GM18870 (cell line): ENCODE measurements around the gene NUP43.
"Not testable (repeated sequence)": the region's sequence is repeated elsewhere in the genome, so short reads cannot be mapped to it uniquely, and the experiment has no call there.

Source experiments
- ATAC-seq: cut with Tn5 transposase; IDR thresholded peaks from one replicate; pipeline ENCODE4 v1.9.1; 2021; ENCODE audit warnings: moderate library complexity; ENCODE audit not compliant: unreplicated experiment

Gene NUP43

GRCh38 chr6:149694921-149695320 lies 51.4 kb downstream of the NUP43 start:
- ATAC-seq = no peak

DNA sequence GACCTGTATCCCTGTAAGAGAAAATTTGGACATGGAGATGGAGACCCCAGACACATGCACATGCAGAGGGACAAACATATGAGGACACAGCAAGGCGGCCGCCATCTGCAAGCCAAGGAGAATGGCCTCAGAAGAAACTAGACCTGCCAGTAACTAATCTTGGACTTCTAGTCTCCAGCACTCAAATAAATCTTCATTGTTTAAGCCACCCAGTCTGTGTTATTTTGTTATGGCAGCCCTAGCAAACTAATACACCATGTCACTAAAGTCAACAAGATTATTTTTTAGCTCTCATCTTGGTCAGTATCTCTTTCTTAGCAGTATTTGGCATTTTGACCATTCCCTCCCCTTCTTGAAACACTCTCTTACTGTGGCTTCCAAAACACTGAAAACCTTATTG lies 55.1 kb downstream of the NUP43 start:
- no peak for ATAC-seq

GRCh38 chr6:149686230-149686629 lies 60.1 kb downstream of the NUP43 start:
- no peak for ATAC-seq

- ATAC-seq = no peak
Observed at GRCh38 chr6:149683256-149683859, 63.0 kb downstream of the NUP43 start.

DNA sequence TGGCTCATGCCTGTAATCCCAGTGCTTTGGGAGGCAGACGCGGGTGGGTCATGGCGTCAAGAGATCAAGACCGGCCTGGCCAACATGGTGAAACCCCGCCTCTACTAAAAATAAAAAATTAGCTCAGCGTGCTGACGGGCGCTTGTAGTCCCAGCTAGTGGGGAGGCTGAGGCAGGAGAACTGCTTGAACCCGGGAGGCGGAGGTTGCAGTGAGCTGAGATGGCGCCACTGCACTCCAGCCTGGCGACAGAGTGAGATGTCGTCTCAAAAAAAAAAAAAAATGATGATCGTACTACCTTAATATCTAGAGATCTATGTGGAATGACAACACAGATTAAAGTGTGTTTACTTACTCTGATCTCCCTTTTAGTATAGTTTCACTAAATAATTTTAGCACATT lies 64.5 kb downstream of the NUP43 start:
- ATAC-seq = not testable (repeated sequence)

DNA sequence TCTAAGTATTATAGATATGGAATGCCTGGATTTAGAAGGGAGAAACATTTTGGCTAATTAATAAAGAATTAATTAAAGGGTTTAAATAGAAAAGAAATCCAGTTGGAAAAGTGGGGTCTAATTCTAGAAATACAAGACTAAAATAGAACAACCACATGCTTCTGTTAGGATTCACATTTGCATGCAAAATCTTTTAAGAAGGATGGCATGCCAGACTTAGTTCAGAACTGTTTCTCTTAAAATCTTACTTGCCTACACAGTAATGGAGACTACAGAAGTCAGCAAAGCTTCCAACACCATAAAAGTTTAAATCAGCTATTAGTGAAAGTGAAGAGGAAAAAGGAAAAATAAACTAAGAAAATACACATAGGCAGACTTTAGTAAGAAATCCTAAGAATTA lies 65.1 kb downstream of the NUP43 start:
- ATAC-seq = no peak

- ATAC-seq = no peak
Observed at GRCh38 chr6:149680503-149680902, 65.8 kb downstream of the NUP43 start.
